ENCODE measurements around the gene TTC23.

Gene TTC23

GRCh38 chr15:99099661-99100060, 149.7 kb downstream of the TTC23 start:
- DNase-seq = no peak

GRCh38 chr15:99098991-99099390, 150.4 kb downstream of the TTC23 start:
- DNase-seq = no peak

GRCh38 chr15:99098426-99098825, 151.0 kb downstream of the TTC23 start:
- DNase-seq = no peak

- no peak for DNase-seq
Measured at GRCh38 chr15:99097441-99098410, 151.7 kb downstream of the TTC23 start.

- no peak for DNase-seq
Measured at GRCh38 chr15:99096894-99097426, 152.4 kb downstream of the TTC23 start.

- DNase-seq = no peak
Measured at GRCh38 chr15:99096173-99096893, 153.0 kb downstream of the TTC23 start.

- DNase-seq = no peak
Measured at GRCh38 chr15:99095626-99096025, 153.8 kb downstream of the TTC23 start.

- no peak for DNase-seq
Measured at GRCh38 chr15:99092554-99093172, 156.7 kb downstream of the TTC23 start.

GRCh38 chr15:99090938-99091337, 158.4 kb downstream of the TTC23 start:
- no peak for DNase-seq

GRCh38 chr15:99090011-99090699, 159.2 kb downstream of the TTC23 start:
- no peak for DNase-seq

- DNase-seq = no peak
Measured at GRCh38 chr15:99087405-99087943, 161.9 kb downstream of the TTC23 start.

- DNase-seq = no peak
Measured at GRCh38 chr15:99086327-99086667, 163.1 kb downstream of the TTC23 start.

Measured in DMS53 (cell line).